Psoas muscle (tissue), 8 donors: ENCODE measurements around the gene ATP2C1. TPM values are rescaled to one million over a fixed set of nuclear protein-coding genes. Genes with fewer than 3 reads are reported as not detected.

ENCODE experiments used
- ATAC-seq, 4 donors: fragments of 200-7000 bp; cut with Tn5 transposase; one replicate each; pipeline ENCODE4 v1.9.1; 2020; ENCODE audit warnings: moderate library complexity in 3 of 4, mild to moderate bottlenecking in 2 of 4
- DNase-seq, 2 donors: peaks; one replicate each; pipeline ENCODE4 v3.0.0-alpha.2; 2020
- H3K27ac ChIP-seq: fragments of 200-600 bp; one replicate; pipeline ENCODE4 v1.8.0; 2022
- H3K27me3 ChIP-seq, 3 donors: fragments of 200-600 bp in 1 of 3; one replicate each; pipeline versions ENCODE4 v1.6.1 to v1.8.0; 2013 to 2022; ENCODE audit warnings: low read length in 2 of 3, mild to moderate bottlenecking in 2 of 3, moderate library complexity in 1 of 3; ENCODE audit not compliant: insufficient read depth in 3 of 3
- H3K36me3 ChIP-seq, 2 donors: fragments of 200-600 bp in 1 of 2; one replicate each; pipeline versions ENCODE4 v1.6.1 to v1.8.0; 2013 to 2022; ENCODE audit warnings: low read depth in 1 of 2, mild to moderate bottlenecking in 1 of 2, moderate library complexity in 1 of 2; ENCODE audit not compliant: insufficient read depth in 1 of 2
- H3K4me1 ChIP-seq: fragments of 200-600 bp; one replicate; pipeline ENCODE4 v1.8.0; 2022
- H3K4me3 ChIP-seq: fragments of 200-600 bp; one replicate; pipeline ENCODE4 v1.8.0; 2022; ENCODE audit warnings: mild to moderate bottlenecking
- H3K9me3 ChIP-seq: fragments of 200-600 bp; one replicate; pipeline ENCODE4 v1.8.0; 2022
- CTCF ChIP-seq: fragments of 200-600 bp; IDR thresholded peaks from one replicate; pipeline ENCODE4 v1.8.0; 2022; ENCODE audit warnings: antibody characterized with exemption
- WGBS, 3 donors: extraction: QIAGEN DNeasy Blood & Tissue Kit; methylation state at CpG; one replicate each; pipeline versions ENCODE4 v1.1.6 to v1.1.7; 2013; 5-methylcytosine and 5-hydroxymethylcytosine counted together
- intact Hi-C, 2 donors: fragments of 100-400 bp; cut with DNase I; formaldehyde crosslinking; loops; one replicate each; pipeline versions ENCODE4 v1.11.0 to v1.14.2; 2022
- polyA plus RNA-seq, 3 donors: library from polyadenylated mRNA; stranded (reverse); fragments of 200-250 nt; gene quantifications; one replicate each; pipeline ENCODE4 v1.2.3, GENCODE V29; 2013
- total RNA-seq, 4 donors: library from RNA; stranded (reverse); fragmentation: NEBNext Ultra II Directional in 2 of 4; extraction: Animal tissue kit (Norgen Biotek cat#: 25700) in 2 of 4; gene quantifications; one replicate each; pipeline versions ENCODE4 v1.2.1 to v1.2.4, GENCODE V29; 2021 to 2023
- donor health status: healthy with polysubstance abuse.
- donor health status: DM: no; HTN: no; CAD: no; lungs with moderate emphysema.
- donor health status: Bipolar disorder and iron deficiency.
- donor health status: healthy.
- donor health status: DM: yes; HTN: yes; CAD: no.
- donor health status: DM: no; HTN: no; CAD: no.
- donor health status: DM: no; HTN: no; CAD: no.
- donor health status: DM: yes; HTN: yes; CAD: no.

ATP2C1 gene
- total and polyA plus RNA-seq, 7 donors, result 20.5 to 46.2 (median 30.6) TPM

GRCh38 chr3:130926504-130926903 lies 32.6 kb downstream of the ATP2C1 start:
- Histone ChIP-seq H3K36me3 (peaks cover 0 to 10% of the 10 kb centered on the region in 2 donors), H3K4me1 (peaks cover 41% of the 10 kb centered on the region), H3K9me3 (peaks cover 9% of the 10 kb centered on the region), H3K4me3 (no peak overlapping the region), H3K27ac (no peak overlapping the region), H3K27me3 (no peaks in the 10 kb centered on the region)
- DNase-seq (no peak), ATAC-seq (no peak)
- 76 to 84% (median 79%) methylated on average over 6 of the region's 6 CpGs for WGBS, 3 donors
- TF ChIP-seq CTCF, result no peak
- intact Hi-C loops, result no loop called here

DNA sequence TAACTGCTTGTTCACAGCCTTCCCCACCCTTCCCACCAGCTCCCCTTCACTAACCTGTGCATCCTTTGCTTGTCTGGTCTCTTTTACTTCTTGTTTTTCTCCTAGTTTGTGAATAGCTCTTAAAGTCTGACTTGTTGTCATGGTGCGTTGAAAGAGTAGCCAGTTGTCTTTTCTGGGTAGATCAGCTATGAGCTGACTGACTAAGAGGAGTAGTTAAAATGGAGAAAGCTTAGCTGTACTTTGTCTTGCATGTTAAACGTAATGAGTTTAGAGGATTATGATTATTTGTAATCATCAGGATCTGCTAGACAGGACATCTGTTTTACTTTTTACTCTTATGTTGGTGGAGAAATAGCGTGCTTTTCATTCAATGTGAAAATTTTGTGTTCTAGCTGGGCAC lies 35.9 kb downstream of the ATP2C1 start:
- no peak overlapping the region for H3K4me3 ChIP-seq
- no peak overlapping the region for H3K27ac ChIP-seq
- intact Hi-C loops, result no loop called here
- peaks cover 0 to 35% of the 10 kb centered on the region in 2 donors for H3K36me3 ChIP-seq
- peaks cover 27% of the 10 kb centered on the region for H3K4me1 ChIP-seq
- ATAC-seq (no peak), DNase-seq (no peak)
- 62 to 78% (median 65%) methylated on average over 3 of the region's 3 CpGs for WGBS, 3 donors
- no peak for TF ChIP-seq CTCF
- no peaks in the 10 kb centered on the region for H3K27me3 ChIP-seq
- H3K9me3 ChIP-seq, result no peaks in the 10 kb centered on the region

- H3K27me3 ChIP-seq, result no peaks in the 10 kb centered on the region
- ATAC-seq, result no peak
- TF ChIP-seq CTCF, result no peak
- peaks cover 18% of the 10 kb centered on the region for H3K4me1 ChIP-seq
- H3K36me3 ChIP-seq, result peaks cover 0 to 61% of the 10 kb centered on the region in 2 donors
- 89 to 93% (median 89%) methylated on average over 2 of the region's 2 CpGs for WGBS, 3 donors
- DNase-seq, result no peak
- no peaks in the 10 kb centered on the region for H3K9me3 ChIP-seq
- intact Hi-C loops, result no loop called here
- no peak overlapping the region for H3K4me3 ChIP-seq
- H3K27ac ChIP-seq, result no peak overlapping the region
Measured at GRCh38 chr3:130932979-130933378, 39.1 kb downstream of the ATP2C1 start.

GRCh38 chr3:130933801-130934345 lies 40.0 kb downstream of the ATP2C1 start:
- Histone ChIP-seq H3K36me3 (peaks cover 0 to 64% of the 10 kb centered on the region in 2 donors), H3K27ac (no peak overlapping the region), H3K4me1 (peaks cover 13% of the 10 kb centered on the region), H3K4me3 (no peak overlapping the region), H3K9me3 (no peaks in the 10 kb centered on the region), H3K27me3 (no peaks in the 10 kb centered on the region)
- ATAC-seq (no peak), DNase-seq (no peak)
- intact Hi-C loops, result no loop called here
- 94 to 97% (median 97%) methylated on average over 1 of the region's 1 CpG for WGBS, 3 donors
- TF ChIP-seq CTCF, result no peak
